ENCODE results near the gene NPTXR. TPM values are rescaled to one million over a fixed set of nuclear protein-coding genes. Genes with fewer than 3 reads are reported as not detected.

NPTXR gene
- total and polyA plus RNA-seq, 10 of the 15 experiments (the other 5 are each of a cell fraction or from before 2014, with no cell fraction given) = 0.02 to 0.38 (median 0.07) TPM; not detected in 2

GRCh38 chr22:38793721-38794466 lies 49.9 kb downstream of the NPTXR start, which contains the start of gene DNAL4 (continued):
- TF ChIP-seq FOXK2 (IDR thresholded peaks at IDR 0.05) = no peak
- 0 out of 2 replicates have a peak, but pooled peaks have one; percentile 16 for TF ChIP-seq YY1 (IDR thresholded peaks at IDR 0.05; ENCODE audit: low read depth, low read length)
- no peak for TF ChIP-seq POLR2AphosphoS5 (IDR thresholded peaks at IDR 0.05; ENCODE audit: low read length)
- no peak for TF ChIP-seq SREBF1 (IDR thresholded peaks at IDR 0.05; ENCODE audit: low read length)
- no peak for TF ChIP-seq ZBTB11 (CRISPR knock-in tag; IDR thresholded peaks at IDR 0.05)
- no peak for TF ChIP-seq ZNF592 (IDR thresholded peaks at IDR 0.05)
- no peak for TF ChIP-seq TAF1 (IDR thresholded peaks at IDR 0.05; ENCODE audit: borderline replicate concordance, low read depth, low read length)
- peak; percentile 85 for TF ChIP-seq POLR2A (IDR thresholded peaks at IDR 0.05; ENCODE audit: low read depth, low read length)
- TF ChIP-seq NFYA (IDR thresholded peaks at IDR 0.05; ENCODE audit: borderline replicate concordance, low read depth, low read length) = peak; percentile 22; the same call in 1 of the 2 replicates
- TF ChIP-seq MAX (IDR thresholded peaks at IDR 0.05; ENCODE audit: low read depth, low read length) = no peak
- peak; percentile 97 for TF ChIP-seq PBX3 (IDR thresholded peaks at IDR 0.05; ENCODE audit: insufficient replicate concordance, low read depth, low read length)
- no peak for TF ChIP-seq WRNIP1 (IDR thresholded peaks at IDR 0.05; ENCODE audit: borderline replicate concordance, low read depth, low read length)
- TF ChIP-seq HCFC1 (IDR thresholded peaks at IDR 0.05; ENCODE audit: low read length) = peak; percentile 58
- no peak for TF ChIP-seq POLR2AphosphoS2 (IDR thresholded peaks at IDR 0.05; ENCODE audit: low read depth, low read length)
- TF ChIP-seq MXI1 (IDR thresholded peaks at IDR 0.05; ENCODE audit: low read depth, low read length) = no peak
- TF ChIP-seq ZNF217 (IDR thresholded peaks at IDR 0.05) = no peak
- peak; percentile 99 for TF ChIP-seq PKNOX1 (IDR thresholded peaks at IDR 0.05)
- no peak for TF ChIP-seq NBN (IDR thresholded peaks at IDR 0.05)
- TF ChIP-seq CEBPB (IDR thresholded peaks at IDR 0.05; ENCODE audit: borderline replicate concordance in 1 of 2, low read depth in 2 of 2, low read length in 2 of 2) = no peak
- no peak for TF ChIP-seq EP300 (IDR thresholded peaks at IDR 0.05; ENCODE audit: borderline replicate concordance in 1 of 2, control insufficient read depth in 1 of 2, low read depth in 2 of 2, low read length in 2 of 2)

Measured in GM12878 (cell line).